H1 (cell line): ENCODE data around the gene RND2. TPM values are rescaled to one million over a fixed set of nuclear protein-coding genes. Genes with fewer than 3 reads are reported as not detected.

ENCODE experiments used
- CTCF ChIA-PET: fragments of 300-600 bp; sonication (Branson Sonifier 250); formaldehyde crosslinking; loops from one replicate; lab custom pipeline; 2021; ENCODE audit not compliant: partially characterized antibody; lab: Charles Lee
- POLR2A ChIA-PET: fragments of 300-600 bp; sonication (Branson Sonifier 250); formaldehyde crosslinking; loops from one replicate; lab custom pipeline; 2021; ENCODE audit warnings: inconsistent platforms; ENCODE audit not compliant: partially characterized antibody; lab: Charles Lee
- DNase-seq, 2 experiments: peaks; one replicate each; pipeline versions ENCODE4 v3.0.0 to v3.0.0-alpha.2; 2010 to 2022; ENCODE audit warnings: low spot score in 2 of 2, low read depth in 1 of 2, mixed read lengths in 1 of 2
- FAIRE-seq: peaks from 2 replicates; lab custom pipeline; 2011; peaks lifted over from hg19 to GRCh38; lab: Jason Lieb, UNC
- H2AFZ ChIP-seq: 2 replicates; pipeline ENCODE4 v1.8.1; 2012; ENCODE audit warnings: low read length, inconsistent platforms
- H2AK5ac ChIP-seq: 2 replicates; pipeline ENCODE4 v1.6.1; 2013; ENCODE audit warnings: low read depth, low read length
- H2BK120ac ChIP-seq: replicated peaks from 2 replicates; pipeline ENCODE3; 2013; ENCODE audit warnings: low read depth, low read length, inconsistent platforms
- H2BK12ac ChIP-seq: 2 replicates; pipeline ENCODE4 v1.6.1; 2013; ENCODE audit warnings: low read depth, low read length
- H2BK15ac ChIP-seq: 2 replicates; pipeline ENCODE4 v1.6.1; 2013; ENCODE audit warnings: low read length
- H2BK20ac ChIP-seq: 2 replicates; pipeline ENCODE4 v1.6.1; 2013; ENCODE audit warnings: low read length
- H2BK5ac ChIP-seq: 2 replicates; pipeline ENCODE4 v1.6.1; 2013; ENCODE audit warnings: low read depth, low read length
- H3K14ac ChIP-seq: 2 replicates; pipeline ENCODE4 v1.6.1; 2013; ENCODE audit warnings: inconsistent platforms; ENCODE audit not compliant: insufficient read length
- H3K18ac ChIP-seq: 2 replicates; pipeline ENCODE4 v1.6.1; 2013; ENCODE audit warnings: low read length; ENCODE audit errors: extremely low read depth
- H3K23ac ChIP-seq: 2 replicates; pipeline ENCODE4 v1.6.1; 2013; ENCODE audit warnings: inconsistent platforms; ENCODE audit not compliant: insufficient read length
- H3K23me2 ChIP-seq: 2 replicates; pipeline ENCODE4 v1.6.1; 2013; ENCODE audit warnings: low read depth, low read length
- H3K27ac ChIP-seq: 2 replicates; pipeline ENCODE4 v1.6.1; 2011; ENCODE audit warnings: low read depth, low read length, inconsistent platforms
- H3K27me3 ChIP-seq, 4 experiments: replicated peaks in 1 of 4; 1 replicate in 1 of 4; 2 replicates in 3 of 4; pipeline versions ENCODE4 v1.6.1 to v1.8.1; 2011 to 2013; ENCODE audit warnings: low read length in 3 of 4, mild to moderate bottlenecking in 3 of 4, inconsistent platforms in 2 of 4, mixed read lengths in 2 of 4, moderate library complexity in 1 of 4; ENCODE audit not compliant: control insufficient read depth in 3 of 4, insufficient read depth in 3 of 4; ENCODE audit errors: extremely low read depth in 1 of 4
- H3K36me3 ChIP-seq, 4 experiments: 2 replicates each; pipeline versions ENCODE4 v1.6.1 to v1.8.1; 2011 to 2013; ENCODE audit warnings: mild to moderate bottlenecking in 4 of 4, low read length in 3 of 4, moderate library complexity in 2 of 4, control low read depth in 1 of 4, inconsistent platforms in 1 of 4; ENCODE audit not compliant: insufficient read depth in 4 of 4, control insufficient read depth in 2 of 4
- H3K4ac ChIP-seq: replicated peaks from 2 replicates; pipeline ENCODE3; 2013; ENCODE audit warnings: low read length, low read depth, mixed read lengths, inconsistent platforms; ENCODE audit not compliant: insufficient read length
- H3K4me1 ChIP-seq, 4 experiments: replicated peaks in 1 of 4; 1 replicate in 1 of 4; 2 replicates in 3 of 4; pipeline versions ENCODE4 v1.6.1 to v1.8.1; 2011 to 2013; ENCODE audit warnings: low read length in 3 of 4, inconsistent platforms in 2 of 4, mixed read lengths in 1 of 4; ENCODE audit not compliant: insufficient read depth in 4 of 4, control insufficient read depth in 3 of 4
- H3K4me2 ChIP-seq, 2 experiments: 2 replicates each; pipeline versions ENCODE4 v1.6.1 to v1.8.1; 2011 to 2013; ENCODE audit warnings: low read depth in 2 of 2, low read length in 2 of 2, control low read depth in 1 of 2, inconsistent platforms in 1 of 2, mild to moderate bottlenecking in 1 of 2; ENCODE audit not compliant: insufficient read depth in 1 of 2
- H3K4me3 ChIP-seq, 4 experiments: fragments of 200-600, 300-600 bp in 1 of 4; sonication (generic), shearing (Covaris generic), sonication (Bioruptor Twin) in 1 of 4; 2 replicates each; pipeline versions ENCODE4 v1.5.1 to v1.8.1; 2011 to 2016; ENCODE audit warnings: low read length in 4 of 4, low read depth in 3 of 4, control low read depth in 2 of 4, inconsistent platforms in 2 of 4, mild to moderate bottlenecking in 2 of 4, mixed read lengths in 1 of 4, moderate library complexity in 1 of 4; ENCODE audit not compliant: insufficient read depth in 2 of 4; ENCODE audit errors: extremely low read depth in 1 of 4
- H3K56ac ChIP-seq: replicated peaks from 2 replicates; pipeline ENCODE3; 2013; ENCODE audit warnings: low read depth, mild to moderate bottlenecking, mixed read lengths, low read length, inconsistent platforms; ENCODE audit not compliant: insufficient read length
- H3K79me1 ChIP-seq: 2 replicates; pipeline ENCODE4 v1.6.1; 2013; ENCODE audit warnings: low read depth, low read length, control low read depth
- H3K79me2 ChIP-seq, 2 experiments: 2 replicates each; pipeline versions ENCODE4 v1.6.1 to v1.8.1; 2012 to 2013; ENCODE audit warnings: low read length in 2 of 2, mild to moderate bottlenecking in 2 of 2, inconsistent platforms in 1 of 2; ENCODE audit not compliant: insufficient read depth in 2 of 2, control insufficient read depth in 1 of 2
- H3K9ac ChIP-seq, 4 experiments: replicated peaks in 1 of 4; 1 replicate in 1 of 4; 2 replicates in 3 of 4; pipeline versions ENCODE4 v1.6.1 to v1.8.1; 2011 to 2013; ENCODE audit warnings: low read depth in 3 of 4, low read length in 3 of 4, control low read depth in 2 of 4, mild to moderate bottlenecking in 2 of 4, moderate library complexity in 2 of 4, inconsistent platforms in 1 of 4; ENCODE audit errors: extremely low read depth in 1 of 4
- H3K9me3 ChIP-seq, 2 experiments: 2 replicates each; pipeline versions ENCODE4 v1.6.1 to v1.8.1; 2012 to 2013; ENCODE audit warnings: mild to moderate bottlenecking in 2 of 2, moderate library complexity in 2 of 2, control low read depth in 1 of 2, inconsistent platforms in 1 of 2, low read depth in 1 of 2, low read length in 1 of 2, mixed read lengths in 1 of 2; ENCODE audit not compliant: insufficient read depth in 2 of 2
- H4K20me1 ChIP-seq, 2 experiments: replicated peaks in 1 of 2; 2 replicates each; pipeline versions ENCODE3 to v1.8.1; 2011 to 2013; ENCODE audit warnings: inconsistent platforms in 2 of 2, low read length in 2 of 2, mild to moderate bottlenecking in 1 of 2; ENCODE audit not compliant: insufficient read depth in 2 of 2, control insufficient read depth in 1 of 2
- H4K5ac ChIP-seq: 2 replicates; pipeline ENCODE4 v1.6.1; 2013; ENCODE audit warnings: low read length, low read depth, mixed read lengths, inconsistent platforms; ENCODE audit not compliant: insufficient read length
- H4K8ac ChIP-seq: 2 replicates; pipeline ENCODE4 v1.8.0; 2013; ENCODE audit warnings: mild to moderate bottlenecking, moderate library complexity, low read length, inconsistent platforms; ENCODE audit not compliant: insufficient read depth; ENCODE audit errors: extremely low read depth
- H4K91ac ChIP-seq: replicated peaks from 2 replicates; pipeline ENCODE3; 2013; ENCODE audit warnings: low read length, mixed read lengths, inconsistent platforms; ENCODE audit not compliant: insufficient read length
- BACH1 ChIP-seq: IDR thresholded peaks from 2 replicates; pipeline ENCODE4 v1.6.1; 2012; ENCODE audit warnings: low read length, improper control_type of control experiment
- CHD2 ChIP-seq: IDR thresholded peaks from 2 replicates; pipeline ENCODE4 v1.6.1; 2012; ENCODE audit warnings: low read length, improper control_type of control experiment
- CREB1 ChIP-seq: IDR thresholded peaks from 2 replicates; pipeline ENCODE4 v1.6.1; 2012; ENCODE audit warnings: inconsistent platforms
- CTBP2 ChIP-seq: IDR thresholded peaks from 2 replicates; pipeline ENCODE4 v1.7.0; 2011; ENCODE audit warnings: borderline replicate concordance, mild to moderate bottlenecking, moderate library complexity, mixed read lengths, low read length; ENCODE audit not compliant: insufficient read depth, insufficient read length
- HDAC6 ChIP-seq: IDR thresholded peaks from one replicate; pipeline ENCODE4 v1.7.1; 2012; ENCODE audit warnings: low read depth, mild to moderate bottlenecking, inconsistent platforms, low read length, moderate library complexity
- KDM4A ChIP-seq: IDR thresholded peaks from one replicate; pipeline ENCODE4 v1.7.1; 2012; ENCODE audit warnings: low read depth, mild to moderate bottlenecking, moderate library complexity, low read length, inconsistent platforms; ENCODE audit not compliant: severe bottlenecking
- NANOG ChIP-seq: IDR thresholded peaks from 2 replicates; pipeline ENCODE4 v1.6.1; 2011; ENCODE audit warnings: low read length, low read depth, mild to moderate bottlenecking, inconsistent platforms; ENCODE audit not compliant: insufficient read depth, poor library complexity, severe bottlenecking
- RXRA ChIP-seq: IDR thresholded peaks from 2 replicates; pipeline ENCODE4 v1.6.1; 2011; ENCODE audit warnings: low read depth, mild to moderate bottlenecking, low read length, moderate library complexity; ENCODE audit not compliant: insufficient read depth
- SIN3A ChIP-seq, 2 experiments: IDR thresholded peaks in 1 of 2; conservative IDR thresholded peaks in 1 of 2; 2 replicates each; pipeline ENCODE4 v1.6.1; 2011 to 2012; ENCODE audit warnings: low read length in 2 of 2, improper control_type of control experiment in 1 of 2, low read depth in 1 of 2, mild to moderate bottlenecking in 1 of 2
- SP2 ChIP-seq: IDR thresholded peaks from 2 replicates; pipeline ENCODE4 v1.6.1; 2012; ENCODE audit warnings: mild to moderate bottlenecking, low read length, inconsistent platforms
- SP4 ChIP-seq: IDR thresholded peaks from 2 replicates; pipeline ENCODE4 v1.6.1; 2012; ENCODE audit warnings: low read length, inconsistent platforms
- TAF1 ChIP-seq: IDR thresholded peaks from 2 replicates; pipeline ENCODE4 v1.6.1; 2011; ENCODE audit warnings: mild to moderate bottlenecking, low read depth, low read length
- WGBS, 2 experiments: shearing (Covaris generic) in 1 of 2; methylation state at CpG; one replicate each; pipeline versions ENCODE4 v1.1.6 to v1.1.7; 2013 to 2015; ENCODE audit warnings: low lambda C conversion rate in 2 of 2, mixed read lengths in 2 of 2, inconsistent platforms in 1 of 2, low coverage in 1 of 2, missing lambda C conversion rate in 1 of 2; ENCODE audit not compliant: insufficient replicate concordance in 2 of 2, insufficient coverage in 1 of 2, insufficient read length in 1 of 2; ENCODE audit errors: extremely low coverage in 1 of 2, missing lambda C conversion rate in 1 of 2; 5-methylcytosine and 5-hydroxymethylcytosine counted together
- polyA plus RNA-seq, 7 experiments: library from polyadenylated mRNA; depleted of rRNA in 3 of 7; stranded (reverse) in 5 of 7; unstranded in 2 of 7; fragments of >200 nt in 5 of 7; fragments of 200-250 nt in 2 of 7; gene quantifications; 1 replicate in 5 of 7; 2 replicates in 1 of 7; 4 replicates in 1 of 7; pipeline versions ENCODE4 v1.2.1 to v1.2.3, GENCODE V29; 2011 to 2013; ENCODE audit warnings: missing spikeins in 2 of 7, mixed read lengths in 2 of 7
- total RNA-seq: library from RNA; stranded (reverse); fragmentation: NEBNext Ultra II Directional; extraction: Animal tissue kit (Norgen Biotek cat#: 25700); gene quantifications from 2 replicates; pipeline ENCODE4 v1.2.1, GENCODE V29; 2021
- TF ChIP-seq, protein P1 (sequence below): IDR thresholded peaks from 2 replicates; pipeline ENCODE4 v1.6.1; 2012; ENCODE audit warnings: inconsistent platforms

RND2 gene
- total and polyA plus RNA-seq, 2 of the 8 experiments (the other 6 are each of a cell fraction or from before 2014, with no cell fraction given) = 51.3 to 61.4 TPM

- H3K18ac ChIP-seq = peak overlapping the region; percentile 90; the same call in 1 of the 2 replicates
- FAIRE-seq = no peak
- CTCF ChIA-PET = interaction anchor here (1.2 to 2.0 kb wide), 4 partner anchors 10 to 57 kb away, joined by 3 to 26 read pairs (median 7); no protein-coding TSS in a partner anchor
- TF ChIP-seq SP4 = no peak
- peak; percentile 35 for TF ChIP-seq KDM4A
- TF ChIP-seq BACH1 = no peak
- TF ChIP-seq RXRA = no peak
- TF ChIP-seq CTBP2 = no peak
- TF ChIP-seq TAF1 = no peak
- no peak for TF ChIP-seq NANOG
- peak; percentile 38; the same call in 1 of the 2 replicates for TF ChIP-seq CREB1
- TF ChIP-seq CHD2 = no peak
- TF ChIP-seq, protein P1, sequence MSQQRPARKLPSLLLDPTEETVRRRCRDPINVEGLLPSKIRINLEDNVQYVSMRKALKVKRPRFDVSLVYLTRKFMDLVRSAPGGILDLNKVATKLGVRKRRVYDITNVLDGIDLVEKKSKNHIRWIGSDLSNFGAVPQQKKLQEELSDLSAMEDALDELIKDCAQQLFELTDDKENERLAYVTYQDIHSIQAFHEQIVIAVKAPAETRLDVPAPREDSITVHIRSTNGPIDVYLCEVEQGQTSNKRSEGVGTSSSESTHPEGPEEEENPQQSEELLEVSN = no peak
- TF ChIP-seq SP2 = no peak
- no peak for TF ChIP-seq SIN3A (conservative IDR thresholded peaks at IDR 0.05 in 1 of 2, IDR thresholded peaks at IDR 0.05 in 1 of 2; ENCODE audit: low read depth in 1 of 2, low read length in 2 of 2)
- no peak for TF ChIP-seq HDAC6
Measured at GRCh38 chr17:43025290-43025657, 243 bp downstream of the RND2 start.

More at GRCh38 chr17:43025290-43025657, 243 bp downstream of the RND2 start:
- POLR2A ChIA-PET = interaction anchor here (0.7 to 10.8 kb wide), 8 partner anchors 9 to 336 kb away, joined by 3 to 123 read pairs (median 6); partner anchors contain the start of gene RPL27
- 13% methylated on average over 3 of the region's 27 CpGs; no CpG with 5 or more reads in 1 of the 2 experiments for WGBS, 2 experiments
- peak overlapping the region; percentile 48 for H4K91ac ChIP-seq
- no peaks in the 10 kb centered on the region for H4K20me1 ChIP-seq
- no peak overlapping the region for H3K14ac ChIP-seq
- no peak overlapping the region for H2AK5ac ChIP-seq
- no peak for DNase-seq
- no peak overlapping the region for H3K23ac ChIP-seq
- no peak overlapping the region for H2AFZ ChIP-seq
- H3K23me2 ChIP-seq = peaks cover 11% of the 10 kb centered on the region; the same call in 1 of the 2 replicates
- H2BK15ac ChIP-seq = 0 out of 2 replicates have a peak overlapping the region, but pooled peaks have one; percentile 61
- H3K4me3 ChIP-seq = peak overlapping the region; percentile 58 to 79 (median 66)
- peak overlapping the region; percentile 64 to 92 for H3K4me2 ChIP-seq
- no peak overlapping the region for H2BK20ac ChIP-seq
- no peaks in the 10 kb centered on the region for H3K27me3 ChIP-seq
- H4K8ac ChIP-seq = no peak overlapping the region
- no peak overlapping the region for H3K27ac ChIP-seq
- H3K56ac ChIP-seq = no peak overlapping the region
- H2BK12ac ChIP-seq = peak overlapping the region; percentile 39; the same call in 1 of the 2 replicates
- no peak overlapping the region for H3K4ac ChIP-seq
- H2BK120ac ChIP-seq = no peak overlapping the region
- H3K36me3 ChIP-seq = peaks cover 0 to 20% (median 4%) of the 10 kb centered on the region in 4 experiments; a peak in 2 of 8 replicates
- peak overlapping the region; percentile 60; the same call in 1 of the 2 replicates for H2BK5ac ChIP-seq
- no peaks in the 10 kb centered on the region for H3K9me3 ChIP-seq
- peaks cover under 1% of the 10 kb centered on the region; the same call in 1 of the 2 replicates for H3K79me1 ChIP-seq
- peak overlapping the region in 2 of 4 experiments; percentile 40 to 60; a peak in 4 of 7 replicates for H3K9ac ChIP-seq
- H3K4me1 ChIP-seq = peaks cover 15 to 22% (median 16%) of the 10 kb centered on the region in 4 experiments
- H3K79me2 ChIP-seq = peaks cover 0 to 15% of the 10 kb centered on the region in 2 experiments; a peak in 2 of 4 replicates
- peak overlapping the region; percentile 65 for H4K5ac ChIP-seq
